ENCODE results near the gene DEFB126. TPM values are rescaled to one million over a fixed set of nuclear protein-coding genes. Genes with fewer than 3 reads are reported as not detected.

Gene DEFB126
- total and polyA plus RNA-seq, 9 of the 15 experiments (the other 6 are each of a cell fraction or from before 2014, with no cell fraction given): not detected

GRCh38 chr20:101975-102374 is 40.4 kb upstream of the DEFB126 start:
- in situ Hi-C loops (cut with MboI) (no loop called here), intact Hi-C loops (cut with micrococcal nuclease) (no loop called here)
- no peak for DNase-seq (ENCODE audit: extremely low read depth in 1 of 4, low spot score in 3 of 4)
- H3K4me2 ChIP-seq (ENCODE audit: insufficient read depth, low read length): no peak overlapping the region
- TF ChIP-seq ZNF121 (CRISPR knock-in tag; conservative IDR thresholded peaks at IDR 0.05): no peak
- TF ChIP-seq NFE2L1 (tag; IDR thresholded peaks at IDR 0.05; ENCODE audit: borderline replicate concordance, low read depth): no peak
- TF ChIP-seq GABPB2 (CRISPR knock-in tag; conservative IDR thresholded peaks at IDR 0.05): no peak
- TF ChIP-seq MBD2 (IDR thresholded peaks at IDR 0.05; ENCODE audit: borderline replicate concordance, low read depth): no peak
- TF ChIP-seq IRF2 (CRISPR knock-in tag; IDR thresholded peaks at IDR 0.05): no peak
- no peak for TF ChIP-seq ZFX (CRISPR knock-in tag; IDR thresholded peaks at IDR 0.05)
- no peak for TF ChIP-seq MAFF (IDR thresholded peaks at IDR 0.05; ENCODE audit: low read length)
- no peak for TF ChIP-seq ZNF316 (IDR thresholded peaks at IDR 0.05)
- no peak for TF ChIP-seq SAFB2 (IDR thresholded peaks at IDR 0.05; ENCODE audit: borderline replicate concordance, low read depth, low read length, severe bottlenecking)
- TF ChIP-seq STAT5B (CRISPR knock-in tag; IDR thresholded peaks at IDR 0.05): no peak
- no peak for TF ChIP-seq GTF3C2 (IDR thresholded peaks at IDR 0.05; ENCODE audit: borderline replicate concordance, extremely low read depth, insufficient read length)
- TF ChIP-seq U2AF2 (optimal IDR thresholded peaks at IDR 0.05; ENCODE audit: low read depth, low read length): no peak
- TF ChIP-seq TCF7 (IDR thresholded peaks at IDR 0.05; ENCODE audit: borderline replicate concordance): no peak
- TF ChIP-seq GTF2A2 (tag; IDR thresholded peaks at IDR 0.05): no peak
- TF ChIP-seq ZNF282 (CRISPR knock-in tag; IDR thresholded peaks at IDR 0.05): no peak
- no peak for TF ChIP-seq SIX5 (IDR thresholded peaks at IDR 0.05; ENCODE audit: borderline replicate concordance in 1 of 2, insufficient read depth in 1 of 2, low read depth in 1 of 2, low read length in 2 of 2)
- TF ChIP-seq SETDB1 (IDR thresholded peaks at IDR 0.05; ENCODE audit: low read length): no peak
- TF ChIP-seq GATAD2B (IDR thresholded peaks at IDR 0.05; ENCODE audit: borderline replicate concordance): no peak
- H3K4me3 ChIP-seq: no peak overlapping the region
- no peaks in the 10 kb centered on the region for H3K79me2 ChIP-seq (ENCODE audit: control insufficient read depth, insufficient read depth, low read length)
- no peaks in the 10 kb centered on the region for H3K4me1 ChIP-seq (replicated peaks in 1 of 2; ENCODE audit: control insufficient read depth in 2 of 2, insufficient read depth in 2 of 2, low read length in 2 of 2)
- H4K20me1 ChIP-seq (replicated peaks; ENCODE audit: control insufficient read depth, insufficient read depth, low read length): no peaks in the 10 kb centered on the region
- FAIRE-seq: no peak
- H3K27me3 ChIP-seq (ENCODE audit: control insufficient read depth in 2 of 2, insufficient read depth in 2 of 2, low read length in 2 of 2): peaks cover 0 to 9% of the 10 kb centered on the region in 2 experiments; a peak in 1 of 5 replicates
- H2AFZ ChIP-seq (ENCODE audit: low read depth, low read length): no peak overlapping the region
- H3K9me1 ChIP-seq (ENCODE audit: control insufficient read depth, insufficient read depth, low read length): no peaks in the 10 kb centered on the region
- H3K9me3 ChIP-seq (replicated peaks; ENCODE audit: control insufficient read depth, insufficient read depth, low read depth, low read length): no peaks in the 10 kb centered on the region
- ChIA-PET POLR2A (no interaction called here), CTCF (ENCODE audit: low intra/inter-chr PET ratio) (no interaction called here)
- no peak overlapping the region for H3K27ac ChIP-seq (ENCODE audit: extremely low read depth, low read depth, low read length)
- BruUV-seq (replicated peaks): no TSS peak
- no peaks in the 10 kb centered on the region for H3K36me3 ChIP-seq (ENCODE audit: control insufficient read depth, insufficient read depth, low read length)
- ATAC-seq: no peak
- H3K9ac ChIP-seq (ENCODE audit: insufficient read depth in 1 of 2, low read depth in 2 of 2, low read length in 2 of 2): no peak overlapping the region
